Activated CD4-positive, CD25-positive, alpha-beta regulatory T cell treated with anti-CD3 and anti-CD28 coated beads, Interleukin-2, amount 50 U/mL, for 72 hours (primary cell): ENCODE measurements around the gene BIRC2.
A peak's percentile ranks its signal among the peaks of the same experiment; 100 is the strongest.

Experiments used
- DNase-seq: peaks from one replicate; pipeline ENCODE4 v3.0.0; 2021

Gene BIRC2

DNA sequence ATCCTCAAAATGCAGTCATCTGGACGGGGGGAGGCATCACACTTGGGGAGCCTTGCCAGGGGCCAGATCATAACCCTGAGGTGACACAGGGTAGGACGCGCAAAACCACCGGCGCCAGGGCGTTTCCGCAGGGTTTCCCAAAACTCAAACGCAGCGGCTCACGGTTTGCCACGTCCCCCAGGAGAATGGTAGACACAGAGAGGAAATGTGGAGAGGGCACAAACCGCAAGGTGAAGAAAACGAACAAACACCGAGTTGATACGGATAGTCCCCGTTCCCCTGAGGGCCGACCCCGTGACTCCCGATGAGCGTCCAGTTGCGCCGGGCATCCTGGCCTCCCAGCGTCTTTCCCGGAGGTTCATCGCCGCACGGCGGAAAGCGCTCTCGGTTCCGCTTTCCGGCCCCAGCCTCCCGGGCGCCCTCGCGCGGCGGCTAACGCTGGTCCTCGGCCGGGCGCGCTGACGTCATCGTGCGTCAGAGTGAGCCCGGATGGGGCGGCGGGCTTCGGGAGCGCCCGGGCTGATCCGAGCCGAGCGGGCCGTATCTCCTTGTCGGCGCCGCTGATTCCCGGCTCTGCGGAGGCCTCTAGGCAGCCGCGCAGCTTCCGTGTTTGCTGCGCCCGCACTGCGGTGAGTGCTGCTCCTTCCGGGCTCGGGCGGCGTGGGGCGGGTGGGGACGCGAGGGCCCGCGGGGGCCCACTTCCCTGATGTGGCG, at the start of gene BIRC2:
BIRC2 (plus strand) TSS at position 467 of the 714 bp plus-strand sequence. CDS start 2,641 bp downstream, outside the sequence.
- DNase-seq: peak; percentile 97

DNA sequence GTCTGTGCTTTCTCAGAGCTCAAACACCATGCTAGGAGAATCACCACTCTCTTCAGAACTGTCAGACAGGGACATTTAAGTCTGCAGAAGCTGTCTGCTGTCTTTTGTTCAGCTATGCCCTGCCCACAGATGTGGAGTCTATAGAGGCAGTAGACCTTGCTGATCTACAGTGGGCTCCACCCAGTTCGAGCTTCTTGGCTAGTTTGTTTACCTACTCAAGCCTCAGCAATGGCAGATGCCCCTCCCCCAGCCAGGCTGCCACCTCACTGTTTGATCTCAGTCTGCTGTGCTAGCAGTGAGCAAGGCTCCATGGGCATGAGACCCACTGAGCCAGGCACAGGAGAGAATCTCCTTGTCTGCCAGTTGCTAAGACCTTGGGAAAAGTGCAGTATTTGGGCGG, 46.2 kb upstream of the BIRC2 start:
- peak; percentile 56 for DNase-seq

GRCh38 chr11:102302241-102302640, 44.8 kb upstream of the BIRC2 start:
- no peak for DNase-seq

DNA sequence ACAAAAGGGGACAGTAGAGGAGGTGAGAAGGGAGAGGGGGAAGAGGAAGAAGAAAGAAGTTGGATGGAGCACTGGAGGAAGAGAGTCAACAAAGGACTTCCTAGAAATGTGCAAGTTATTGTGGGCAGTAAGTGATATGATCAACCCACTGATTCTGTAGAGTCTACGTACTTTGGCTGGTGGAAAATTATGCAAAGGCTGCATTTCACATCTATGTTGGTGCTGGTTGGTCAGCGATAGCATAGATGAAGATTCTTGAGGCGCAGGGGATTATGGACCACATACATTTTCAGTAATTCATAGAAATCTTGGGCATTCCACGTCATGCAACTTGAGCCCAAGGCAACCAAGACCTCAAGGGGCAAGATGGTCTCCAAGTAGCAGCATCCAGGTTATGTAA, 42.3 kb upstream of the BIRC2 start:
- no peak for DNase-seq

GRCh38 chr11:102305352-102306047, 41.5 kb upstream of the BIRC2 start:
- DNase-seq: no peak

DNA sequence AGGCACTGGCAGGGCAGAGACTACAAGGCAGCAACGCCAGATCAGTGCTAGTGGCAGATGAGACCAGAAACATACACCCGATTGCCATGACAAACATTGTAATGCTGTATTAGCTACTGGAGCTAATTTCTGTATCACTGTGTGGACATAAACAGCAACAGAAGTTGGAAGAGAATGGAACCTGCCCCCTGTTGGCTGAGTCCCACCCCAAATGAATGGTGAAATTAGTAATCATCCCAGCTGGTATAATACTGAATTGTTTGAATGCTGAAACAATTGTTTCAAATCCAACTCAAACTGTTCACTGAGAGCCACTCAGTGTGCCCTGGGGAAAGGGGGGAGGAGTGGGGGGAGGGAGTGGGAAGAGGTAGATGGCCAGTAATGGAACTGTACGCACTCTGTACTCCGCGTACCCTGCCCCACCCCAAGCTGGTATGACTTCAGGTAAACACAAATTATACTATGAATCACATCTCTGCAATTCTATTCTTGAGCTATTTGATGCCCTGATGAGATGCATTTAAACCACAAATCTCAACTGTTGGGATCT, 40.9 kb upstream of the BIRC2 start:
- DNase-seq: no peak

DNA sequence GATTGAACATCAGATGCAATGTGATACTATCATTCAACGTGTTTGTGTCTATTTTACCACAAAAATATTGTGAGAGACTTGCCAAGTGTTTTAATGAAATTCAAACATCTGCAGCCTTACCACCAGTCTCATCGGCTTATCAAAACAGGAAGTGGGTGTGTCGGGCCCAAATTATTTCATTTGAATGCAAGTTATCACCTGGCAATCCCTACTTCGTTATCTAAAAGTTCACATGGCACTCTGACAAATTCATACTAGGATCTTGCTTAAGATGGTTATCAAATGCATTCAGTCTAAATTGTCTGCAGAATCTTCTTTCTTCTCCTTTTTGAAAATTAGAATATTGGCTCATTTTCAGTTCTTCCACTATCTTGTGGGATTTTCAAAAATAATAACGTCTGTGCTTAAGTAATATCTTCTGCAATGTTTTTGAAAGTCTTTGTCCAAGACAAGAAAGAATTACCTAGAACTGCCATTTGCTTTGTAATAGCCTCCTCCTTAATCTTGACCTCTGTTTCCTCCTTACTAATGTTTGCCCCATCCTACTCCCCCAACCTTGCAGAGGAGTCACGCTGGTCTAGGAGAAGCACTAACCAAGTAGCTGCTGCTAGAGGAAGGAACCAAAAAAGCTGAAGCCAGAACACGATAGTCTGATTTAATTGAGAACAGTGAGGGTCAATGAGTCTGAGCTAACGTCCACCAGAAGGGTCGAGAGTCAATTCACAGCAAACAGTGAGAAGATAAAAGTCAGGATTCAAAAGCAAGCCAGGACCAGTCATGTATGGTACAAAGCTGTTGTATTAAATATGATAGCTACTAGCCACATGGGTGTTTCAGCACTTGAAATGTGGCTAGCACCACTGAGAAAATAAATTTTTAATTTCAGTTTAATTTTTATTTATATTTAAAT, 39.9 kb upstream of the BIRC2 start:
- no peak for DNase-seq

- DNase-seq: no peak
These were observed 39.3 kb upstream of the BIRC2 start for GRCh38 chr11:102307727-102308038.

DNA sequence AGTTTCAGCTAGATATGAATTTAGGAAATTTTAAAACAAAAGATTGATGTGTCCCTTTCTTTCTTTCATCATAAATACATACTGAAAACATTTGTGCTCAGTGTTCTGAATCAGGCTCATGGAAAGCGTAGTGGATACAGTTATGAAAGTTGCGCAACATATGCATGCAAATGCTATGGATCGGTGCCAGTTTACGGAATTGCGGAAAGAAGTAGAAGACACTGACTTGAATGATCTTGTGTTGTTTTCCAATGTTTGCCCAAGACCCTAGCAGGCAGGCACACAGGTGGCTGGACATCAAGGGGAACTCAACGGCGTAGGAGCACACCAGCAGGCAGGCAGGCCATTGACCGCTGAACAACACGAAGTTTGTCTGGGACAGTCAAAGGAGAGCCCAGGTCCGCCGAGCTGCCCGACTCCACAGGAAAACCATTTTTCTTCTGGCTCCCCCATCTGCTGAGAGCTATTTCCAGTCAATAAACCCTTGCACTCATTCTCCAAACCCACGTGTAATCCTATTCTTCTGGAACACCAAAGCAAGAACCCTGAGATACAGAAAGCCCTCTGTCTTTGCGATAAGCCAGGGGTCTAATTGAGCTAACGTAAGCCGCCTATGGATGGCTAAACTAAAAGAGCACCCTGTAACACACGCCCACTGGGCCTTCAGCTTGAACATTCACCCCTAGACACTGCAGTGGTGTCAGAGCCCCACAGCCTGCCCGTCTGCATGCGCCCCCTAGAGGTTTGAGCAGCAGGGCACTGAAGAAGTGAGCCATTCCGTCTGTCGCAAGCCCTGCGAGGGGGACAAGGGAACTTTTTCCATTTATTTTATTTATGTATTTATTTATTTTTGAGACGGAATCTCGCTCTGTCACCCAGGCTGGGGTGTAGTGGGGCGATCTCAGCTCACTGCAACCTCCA, 37.1 kb upstream of the BIRC2 start:
- no peak for DNase-seq

GRCh38 chr11:102312667-102313066, 34.3 kb upstream of the BIRC2 start:
- no peak for DNase-seq

GRCh38 chr11:102313238-102313940, 33.6 kb upstream of the BIRC2 start:
- no peak for DNase-seq

- DNase-seq: no peak
These were observed 32.2 kb upstream of the BIRC2 start for GRCh38 chr11:102314784-102315183.

- no peak for DNase-seq
These were observed 30.6 kb upstream of the BIRC2 start for GRCh38 chr11:102316346-102316904.

GRCh38 chr11:102317099-102317767, 29.8 kb upstream of the BIRC2 start, which contains the start of gene BIRC3:
Gene BIRC3, plus strand, starts transcription at chr11:102317484. Its CDS starts 7,026 bp downstream, at chr11:102324510.
- peak; percentile 84 for DNase-seq

DNA sequence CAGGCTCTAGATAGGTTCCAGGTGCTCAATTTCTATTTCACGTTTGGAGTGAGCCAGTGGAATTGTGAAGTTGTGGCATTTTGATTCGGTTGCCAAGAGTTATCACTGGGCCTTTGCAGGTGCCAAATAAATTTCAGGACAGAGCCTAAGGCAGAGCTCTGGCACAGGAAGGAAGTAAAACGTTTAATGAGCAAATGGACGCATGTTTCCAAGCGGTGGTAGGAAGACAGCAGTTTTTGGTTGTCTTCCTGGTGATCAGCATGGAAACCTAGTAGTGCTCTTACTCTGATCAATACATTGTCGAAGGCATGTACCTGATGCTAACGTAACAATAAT, 29.3 kb upstream of the BIRC2 start:
- DNase-seq: no peak

DNA sequence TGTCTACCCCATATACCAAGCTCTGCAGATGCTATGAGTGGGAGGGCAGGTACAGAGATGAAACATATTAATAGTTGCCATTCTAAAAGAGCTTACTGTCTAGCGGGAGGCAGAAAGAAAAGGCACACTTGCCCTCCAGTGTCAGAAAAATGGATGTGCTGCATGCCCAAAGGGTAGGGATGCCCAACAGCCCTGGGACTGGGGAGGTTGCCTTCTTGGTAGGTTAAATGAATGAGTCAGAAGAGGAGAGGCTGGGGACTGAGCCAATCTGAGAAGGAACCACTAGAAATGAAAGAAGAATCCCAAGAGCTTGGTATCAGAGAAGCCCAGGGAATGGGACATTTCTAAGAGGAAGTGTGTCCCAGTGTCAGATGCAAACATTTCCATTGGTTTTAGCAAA, 28.5 kb upstream of the BIRC2 start:
- no peak for DNase-seq

GRCh38 chr11:102319544-102319943, 27.5 kb upstream of the BIRC2 start:
- DNase-seq: no peak

GRCh38 chr11:102320188-102320587, 26.8 kb upstream of the BIRC2 start:
- no peak for DNase-seq

DNA sequence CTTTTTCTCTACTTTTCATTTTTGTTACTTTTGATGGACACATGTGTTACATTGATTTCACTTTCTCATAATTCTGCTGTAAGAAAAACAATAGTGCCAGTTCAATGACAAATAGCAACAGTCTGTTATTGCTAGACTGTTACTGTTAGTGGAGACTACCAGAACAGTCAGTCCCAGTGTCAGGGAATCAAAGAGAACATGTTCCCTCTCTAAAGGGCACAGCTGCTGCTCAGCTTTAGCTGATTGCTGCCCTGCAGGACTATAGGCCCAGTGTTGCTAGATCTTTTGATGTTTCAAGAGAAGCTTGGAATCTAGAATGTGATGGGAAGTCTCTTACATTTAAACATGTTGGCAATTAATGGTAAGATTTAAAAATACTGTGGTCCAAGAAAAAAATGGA, 26.3 kb upstream of the BIRC2 start:
- no peak for DNase-seq

DNA sequence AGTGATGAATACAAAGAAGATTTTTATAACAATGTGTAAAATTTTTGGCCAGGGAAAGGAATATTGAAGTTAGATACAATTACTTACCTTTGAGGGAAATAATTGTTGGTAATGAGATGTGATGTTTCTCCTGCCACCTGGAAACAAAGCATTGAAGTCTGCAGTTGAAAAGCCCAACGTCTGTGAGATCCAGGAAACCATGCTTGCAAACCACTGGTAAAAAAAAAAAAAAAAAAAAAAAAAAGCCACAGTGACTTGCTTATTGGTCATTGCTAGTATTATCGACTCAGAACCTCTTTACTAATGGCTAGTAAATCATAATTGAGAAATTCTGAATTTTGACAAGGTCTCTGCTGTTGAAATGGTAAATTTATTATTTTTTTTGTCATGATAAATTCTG, 24.5 kb upstream of the BIRC2 start:
- no peak for DNase-seq
